HL-60 (cell line): ENCODE results near the gene RPS23.

Experiments used
- DNase-seq, 2 experiments: peaks; one replicate each; pipeline ENCODE4 v3.0.0-alpha.2; 2010 to 2020; ENCODE audit warnings: low read depth in 1 of 2, low spot score in 1 of 2
- H3K27ac ChIP-seq: fragments of 250-450 bp; sonication (Bioruptor Pico); replicated peaks from 2 replicates; pipeline ENCODE4 v1.5.1; 2020; ENCODE audit warnings: mild to moderate bottlenecking, moderate library complexity
- H3K27me3 ChIP-seq: fragments of 250-450 bp; sonication (Bioruptor Pico); 2 replicates; pipeline ENCODE4 v1.5.1; 2021; ENCODE audit warnings: mild to moderate bottlenecking, moderate library complexity; ENCODE audit not compliant: insufficient read depth, poor library complexity, severe bottlenecking
- H3K4me3 ChIP-seq: replicated peaks from 2 replicates; pipeline ENCODE4 v1.5.1; 2011; ENCODE audit warnings: mild to moderate bottlenecking, control low read depth, low read length; ENCODE audit not compliant: insufficient read depth
- GABPA ChIP-seq: IDR thresholded peaks from 2 replicates; pipeline ENCODE4 v1.6.1; 2012; ENCODE audit warnings: low read depth
- POLR2AphosphoS5 ChIP-seq: IDR thresholded peaks from 2 replicates; pipeline ENCODE4 v1.6.1; 2012; ENCODE audit warnings: low read depth
- REST ChIP-seq: IDR thresholded peaks from 2 replicates; pipeline ENCODE4 v1.6.1; 2012; ENCODE audit warnings: low read depth; ENCODE audit not compliant: insufficient replicate concordance
- SPI1 ChIP-seq: IDR thresholded peaks from 2 replicates; pipeline ENCODE4 v1.6.1; 2012; ENCODE audit warnings: low read depth, mild to moderate bottlenecking, borderline replicate concordance
- TF ChIP-seq, protein P1 (sequence below): IDR thresholded peaks from one replicate; pipeline ENCODE4 v1.5.1; 2011; ENCODE audit warnings: low read length, control low read depth, inconsistent platforms; ENCODE audit not compliant: insufficient read depth

The RPS23 gene

DNA sequence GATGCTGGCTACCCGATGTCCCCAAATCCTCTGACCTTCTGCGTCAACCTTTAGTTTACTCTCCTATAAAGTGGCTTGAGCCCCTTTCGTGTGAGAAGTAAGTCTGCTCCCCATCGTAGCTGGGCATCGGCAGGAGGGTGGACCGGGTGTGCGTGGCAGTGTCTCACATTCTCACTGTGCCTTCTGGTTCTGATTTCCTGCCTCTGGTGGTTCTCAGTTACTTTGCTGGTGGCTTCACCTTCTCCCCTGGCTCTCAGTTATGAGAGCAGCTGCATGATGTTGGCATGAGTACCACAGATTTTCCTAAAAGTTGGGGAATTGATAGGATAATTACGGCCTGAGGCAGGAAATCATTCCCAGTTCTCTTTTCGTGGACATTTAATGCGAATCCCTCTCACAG lies 47.0 kb upstream of the RPS23 start:
- Histone ChIP-seq H3K4me3 (no peak overlapping the region), H3K27ac (no peak overlapping the region), H3K27me3 (no peaks in the 10 kb centered on the region)
- TF ChIP-seq, protein P1, sequence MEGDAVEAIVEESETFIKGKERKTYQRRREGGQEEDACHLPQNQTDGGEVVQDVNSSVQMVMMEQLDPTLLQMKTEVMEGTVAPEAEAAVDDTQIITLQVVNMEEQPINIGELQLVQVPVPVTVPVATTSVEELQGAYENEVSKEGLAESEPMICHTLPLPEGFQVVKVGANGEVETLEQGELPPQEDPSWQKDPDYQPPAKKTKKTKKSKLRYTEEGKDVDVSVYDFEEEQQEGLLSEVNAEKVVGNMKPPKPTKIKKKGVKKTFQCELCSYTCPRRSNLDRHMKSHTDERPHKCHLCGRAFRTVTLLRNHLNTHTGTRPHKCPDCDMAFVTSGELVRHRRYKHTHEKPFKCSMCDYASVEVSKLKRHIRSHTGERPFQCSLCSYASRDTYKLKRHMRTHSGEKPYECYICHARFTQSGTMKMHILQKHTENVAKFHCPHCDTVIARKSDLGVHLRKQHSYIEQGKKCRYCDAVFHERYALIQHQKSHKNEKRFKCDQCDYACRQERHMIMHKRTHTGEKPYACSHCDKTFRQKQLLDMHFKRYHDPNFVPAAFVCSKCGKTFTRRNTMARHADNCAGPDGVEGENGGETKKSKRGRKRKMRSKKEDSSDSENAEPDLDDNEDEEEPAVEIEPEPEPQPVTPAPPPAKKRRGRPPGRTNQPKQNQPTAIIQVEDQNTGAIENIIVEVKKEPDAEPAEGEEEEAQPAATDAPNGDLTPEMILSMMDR, result no peak
- TF ChIP-seq GABPA (no peak), REST (no peak), POLR2AphosphoS5 (no peak), SPI1 (no peak)
- DNase-seq, result no peak

DNA sequence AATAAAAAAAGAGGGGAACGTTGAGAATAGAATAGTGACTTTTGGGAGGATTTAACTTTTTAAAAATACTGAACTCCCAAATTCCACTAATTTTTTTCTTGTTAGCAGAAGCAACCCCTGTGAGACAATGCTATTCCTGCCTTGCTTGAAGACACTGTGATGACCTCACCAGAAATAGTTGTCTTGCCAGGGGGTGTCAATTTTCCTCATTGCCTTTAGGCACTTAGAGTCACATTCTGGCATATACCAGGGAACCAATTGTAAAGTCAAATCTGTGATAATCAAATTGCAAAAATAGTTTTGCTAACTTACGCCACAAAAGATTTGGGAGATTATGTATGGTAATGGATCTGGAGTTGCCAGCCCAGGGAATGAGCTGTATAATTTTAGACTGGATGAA lies 42.8 kb upstream of the RPS23 start:
- no peaks in the 10 kb centered on the region for H3K27me3 ChIP-seq
- DNase-seq, result no peak
- no peak overlapping the region for H3K27ac ChIP-seq
- TF ChIP-seq, protein P1, result no peak
- TF ChIP-seq REST, result no peak
- no peak for TF ChIP-seq GABPA
- no peak for TF ChIP-seq POLR2AphosphoS5
- no peak for TF ChIP-seq SPI1
- H3K4me3 ChIP-seq, result no peak overlapping the region

DNA sequence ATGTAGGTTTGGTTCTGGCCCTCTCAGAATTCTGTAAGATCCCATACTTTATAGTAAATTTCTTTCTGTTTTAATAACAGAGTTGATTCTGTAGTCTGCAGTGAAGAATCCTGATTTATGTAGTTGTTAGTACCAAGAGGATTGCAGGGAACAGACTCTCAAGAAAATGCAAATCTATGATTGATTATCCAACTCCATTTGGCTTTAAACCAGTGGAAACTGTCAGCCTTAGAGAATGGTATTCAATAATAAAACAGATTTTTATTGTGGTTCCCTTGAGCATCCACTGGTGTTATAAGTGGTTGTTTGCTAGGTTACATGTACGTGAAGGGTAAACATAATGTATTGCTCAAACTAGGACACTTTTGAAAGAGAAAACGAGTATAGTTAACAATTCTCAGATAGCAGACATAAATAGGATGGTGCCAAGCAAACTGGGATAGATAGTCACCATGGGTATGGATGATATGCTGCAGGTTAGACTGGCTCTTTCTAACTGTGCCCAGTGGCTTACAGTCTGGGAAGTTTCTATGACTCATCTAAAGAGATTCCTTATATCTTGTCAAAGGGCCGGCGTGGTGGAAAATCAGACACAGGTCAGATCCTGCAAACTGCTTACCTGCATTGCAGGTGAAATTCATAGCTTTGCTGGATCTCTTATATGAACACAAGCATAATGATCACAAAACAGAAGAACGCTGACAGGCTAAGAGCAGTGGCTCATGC lies 41.7 kb upstream of the RPS23 start:
- Histone ChIP-seq H3K27ac (no peak overlapping the region), H3K4me3 (no peak overlapping the region), H3K27me3 (no peaks in the 10 kb centered on the region)
- no peak for TF ChIP-seq GABPA
- no peak for TF ChIP-seq SPI1
- TF ChIP-seq, protein P1, result no peak
- no peak for TF ChIP-seq POLR2AphosphoS5
- DNase-seq, result no peak

- H3K27ac ChIP-seq, result no peak overlapping the region
- DNase-seq, result no peak
These were observed 41.0 kb upstream of the RPS23 start for GRCh38 chr5:82319192-82319591.

More at GRCh38 chr5:82319192-82319591, 41.0 kb upstream of the RPS23 start:
- Histone ChIP-seq H3K4me3 (no peak overlapping the region), H3K27me3 (no peaks in the 10 kb centered on the region)
- no peak for TF ChIP-seq REST
- TF ChIP-seq POLR2AphosphoS5, result no peak
- TF ChIP-seq SPI1, result no peak
- TF ChIP-seq, protein P1, result no peak
- TF ChIP-seq GABPA, result no peak
